Activated CD8-positive, alpha-beta memory T cell treated with anti-CD3 and anti-CD28 coated beads, Interleukin-2, amount 50 U/mL, for 24 hours (primary cell): ENCODE measurements around the gene INF2.
A peak's percentile ranks its signal among the peaks of the same experiment; 100 is the strongest.

ENCODE experiments used
- DNase-seq: peaks from one replicate; pipeline ENCODE4 v3.0.0-alpha.2; 2020; ENCODE audit errors: extremely low read depth

INF2 gene

GRCh38 chr14:104751539-104752422, 62.4 kb downstream of the INF2 start:
- DNase-seq: no peak

GRCh38 chr14:104752423-104752734, 63.0 kb downstream of the INF2 start:
- no peak for DNase-seq

GRCh38 chr14:104752735-104753527, 63.5 kb downstream of the INF2 start, which contains the start of gene SIVA1:
TSS of gene SIVA1 (plus strand) at chr14:104753147. CDS start at chr14:104753202, 55 bp downstream.
- DNase-seq: peak; percentile 99

GRCh38 chr14:104753528-104754212, 64.3 kb downstream of the INF2 start:
- DNase-seq: no peak

GRCh38 chr14:104754213-104754851, 64.9 kb downstream of the INF2 start:
- no peak for DNase-seq

- no peak for DNase-seq
Observed at GRCh38 chr14:104755621-104756020, 66.2 kb downstream of the INF2 start.

- no peak for DNase-seq
Observed at GRCh38 chr14:104756477-104757237, 67.2 kb downstream of the INF2 start.

- no peak for DNase-seq
Observed at GRCh38 chr14:104757238-104757585, 67.8 kb downstream of the INF2 start.

- no peak for DNase-seq
Observed at GRCh38 chr14:104757681-104758392, 68.4 kb downstream of the INF2 start.

- DNase-seq: no peak
Observed at GRCh38 chr14:104758981-104759969, 69.9 kb downstream of the INF2 start.

- DNase-seq: no peak
Observed at GRCh38 chr14:104765517-104765916, 76.1 kb downstream of the INF2 start.

- DNase-seq: no peak
Observed at GRCh38 chr14:104766256-104766862, 76.9 kb downstream of the INF2 start.

GRCh38 chr14:104766863-104767633, 77.6 kb downstream of the INF2 start:
- no peak for DNase-seq

- DNase-seq: no peak
Observed at GRCh38 chr14:104767634-104767918, 78.2 kb downstream of the INF2 start.

- DNase-seq: peak; percentile 78
Observed at GRCh38 chr14:104768437-104769323, 79.3 kb downstream of the INF2 start.

- DNase-seq: no peak
Observed at GRCh38 chr14:104769324-104770071, 80.1 kb downstream of the INF2 start.
